GM21717 (cell line): ENCODE measurements around the gene ALDH1L2.
A peak's percentile ranks its signal among the peaks of the same experiment; 100 is the strongest.

Source experiments
- ATAC-seq: cut with Tn5 transposase; IDR thresholded peaks from one replicate; pipeline ENCODE4 v1.9.1; 2021; ENCODE audit warnings: mild to moderate bottlenecking, moderate library complexity; ENCODE audit not compliant: unreplicated experiment

Gene ALDH1L2

GRCh38 chr12:105085501-105085900 is 1.2 kb upstream of the ALDH1L2 start:
- no peak for ATAC-seq

DNA sequence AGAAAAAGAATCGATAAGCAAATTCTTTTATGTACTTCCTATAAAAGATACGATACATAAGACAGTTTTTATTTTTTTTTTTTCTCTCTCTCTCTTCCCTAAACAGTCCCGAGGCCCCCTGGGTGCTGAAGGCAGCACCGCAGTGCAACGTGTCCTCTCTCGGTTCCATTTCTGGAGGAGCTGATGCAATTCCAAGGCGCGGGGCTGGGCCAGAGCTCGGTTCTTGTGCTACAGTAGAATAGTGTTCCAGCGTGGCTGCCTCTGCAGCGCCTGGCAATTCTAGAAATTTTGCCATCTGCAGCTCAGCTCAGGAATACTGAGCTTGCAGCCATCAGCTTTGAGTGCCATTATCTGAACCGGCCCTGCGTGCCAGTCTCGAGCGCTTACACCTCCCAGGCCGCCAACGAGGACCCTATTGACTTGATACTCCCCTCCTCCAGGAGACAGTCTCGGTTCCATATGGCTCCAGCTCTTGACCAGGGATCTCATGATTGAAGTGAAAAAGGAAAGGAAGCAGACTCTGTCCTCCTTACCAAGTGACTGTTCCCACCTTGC is 630 bp downstream of the ALDH1L2 start:
- peak; percentile 34 for ATAC-seq

- ATAC-seq: no peak
These were observed 1.2 kb downstream of the ALDH1L2 start for GRCh38 chr12:105083031-105083430.

DNA sequence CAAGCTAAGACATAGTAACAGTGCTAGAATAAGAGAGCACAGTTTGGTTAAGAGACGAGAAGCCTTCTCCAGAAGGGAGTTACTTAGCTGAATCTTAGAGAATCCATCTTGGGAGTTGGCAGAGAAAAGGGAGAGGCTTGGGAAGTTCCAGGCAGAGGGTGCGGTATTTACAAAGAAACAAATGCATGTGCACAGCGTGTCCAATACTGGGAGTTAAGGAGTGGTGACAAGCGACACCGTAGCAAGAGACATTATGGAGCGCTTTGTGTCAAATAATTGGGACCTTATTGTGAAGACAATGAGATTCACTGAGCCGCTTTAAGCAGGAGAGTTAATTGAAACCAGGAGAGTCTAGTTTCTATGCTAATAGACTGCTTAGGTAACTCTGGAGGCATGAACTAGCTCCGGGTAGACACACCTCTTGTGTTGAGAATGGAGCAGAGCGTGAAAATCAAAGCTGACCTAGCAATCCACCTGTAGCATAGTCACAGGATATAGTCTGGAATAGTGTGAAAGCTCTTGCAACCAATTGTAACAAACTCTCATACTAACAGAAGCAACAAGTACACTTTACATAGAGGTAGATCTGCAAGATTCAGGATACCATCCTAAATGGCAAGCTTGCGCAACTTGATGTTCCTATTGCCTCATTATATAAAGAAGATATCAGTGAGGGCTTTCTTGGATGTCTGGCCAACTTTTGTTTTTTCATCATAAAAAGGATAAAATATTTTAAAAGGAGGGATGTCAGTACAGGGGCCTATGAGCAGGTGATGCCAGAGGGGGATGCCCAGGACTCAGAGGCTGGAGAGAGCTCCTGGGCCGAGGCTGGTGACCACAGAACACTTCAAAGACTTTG is 5.3 kb downstream of the ALDH1L2 start:
- no peak for ATAC-seq

GRCh38 chr12:105077435-105077834 is 6.8 kb downstream of the ALDH1L2 start:
- no peak for ATAC-seq

DNA sequence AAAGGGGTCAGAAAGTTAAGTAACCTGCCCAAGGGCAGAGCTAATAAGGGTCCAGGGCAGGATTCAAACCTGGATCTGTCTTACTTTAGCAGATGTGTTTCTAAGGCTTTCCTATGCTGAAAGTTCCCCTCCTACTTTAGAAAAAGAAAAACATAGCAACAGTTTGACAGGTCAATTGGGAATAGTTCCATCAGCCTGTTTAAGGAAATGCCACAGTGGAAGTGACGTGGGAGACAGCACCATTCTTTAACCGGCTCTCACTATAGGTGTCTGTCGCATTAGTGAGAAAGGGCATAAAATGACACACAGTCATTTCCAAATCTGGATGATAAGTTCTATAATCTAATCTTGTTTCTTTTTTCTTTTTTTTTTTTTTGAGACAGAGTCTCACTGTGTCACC is 7.3 kb downstream of the ALDH1L2 start:
- no peak for ATAC-seq

DNA sequence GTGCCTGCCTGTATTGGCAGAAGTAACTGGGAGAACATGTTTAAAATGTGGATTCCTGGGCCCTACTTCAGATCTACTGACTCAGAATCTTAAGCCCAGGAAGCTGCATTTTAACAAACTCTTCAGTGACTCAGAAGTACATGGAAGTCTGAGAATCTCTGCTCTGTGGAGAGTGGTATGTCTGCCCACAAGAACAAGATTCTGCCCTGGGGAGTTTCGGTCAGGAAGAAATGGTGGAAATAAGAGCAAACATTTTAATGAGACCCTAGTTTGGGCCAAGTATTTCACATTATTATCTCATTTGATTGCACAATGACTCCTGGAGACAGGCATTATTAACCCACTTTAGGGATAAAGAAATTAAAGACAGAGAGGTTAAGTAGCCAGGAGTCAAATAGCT is 8.2 kb downstream of the ALDH1L2 start:
- no peak for ATAC-seq

GRCh38 chr12:105072888-105073488 is 11.3 kb downstream of the ALDH1L2 start:
- no peak for ATAC-seq

DNA sequence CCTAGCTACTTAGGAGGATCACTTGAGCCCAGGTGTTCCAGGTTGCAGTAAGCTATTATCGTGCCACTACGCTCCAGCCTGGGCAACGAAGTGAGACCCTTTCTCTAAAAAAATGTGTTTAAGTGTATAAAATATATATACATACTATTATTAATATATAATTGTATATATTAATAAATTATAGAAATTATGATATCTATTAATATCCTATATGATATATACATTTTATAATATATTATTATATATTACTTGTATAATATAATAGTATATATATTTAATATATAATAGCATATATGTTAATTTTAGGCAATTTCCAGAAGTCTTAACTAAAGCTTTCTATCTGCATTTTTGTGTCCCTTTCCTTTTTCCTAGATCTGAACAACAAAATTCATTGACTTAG is 12.3 kb downstream of the ALDH1L2 start:
- ATAC-seq: no peak

GRCh38 chr12:105069936-105070702 is 14.1 kb downstream of the ALDH1L2 start:
- no peak for ATAC-seq

DNA sequence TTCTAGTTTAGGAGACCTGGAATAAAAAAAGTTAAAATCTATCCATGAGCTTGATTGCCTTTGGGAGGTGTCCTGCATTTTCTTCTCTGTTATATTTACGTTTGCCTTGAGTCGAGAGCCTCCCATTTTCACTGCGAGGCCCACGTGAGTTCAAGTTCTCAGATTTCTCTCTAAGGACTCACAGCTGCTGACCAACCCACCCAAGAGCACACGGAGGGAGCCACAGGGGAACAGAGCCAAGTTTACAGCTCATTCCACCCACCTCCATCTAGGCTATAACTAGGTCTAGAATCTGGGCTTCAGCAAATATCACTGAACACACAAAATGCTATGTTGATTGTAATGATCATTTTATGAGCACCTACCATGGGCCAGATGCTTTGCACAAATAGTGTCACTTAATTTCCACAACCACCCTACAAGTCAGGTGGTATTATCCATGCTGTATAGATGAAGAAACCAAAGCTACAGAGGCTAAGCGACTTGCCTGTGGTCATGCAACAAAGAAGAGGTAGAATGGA is 16.7 kb downstream of the ALDH1L2 start:
- no peak for ATAC-seq

- ATAC-seq: no peak
These were observed 19.6 kb downstream of the ALDH1L2 start for GRCh38 chr12:105064564-105065178.

DNA sequence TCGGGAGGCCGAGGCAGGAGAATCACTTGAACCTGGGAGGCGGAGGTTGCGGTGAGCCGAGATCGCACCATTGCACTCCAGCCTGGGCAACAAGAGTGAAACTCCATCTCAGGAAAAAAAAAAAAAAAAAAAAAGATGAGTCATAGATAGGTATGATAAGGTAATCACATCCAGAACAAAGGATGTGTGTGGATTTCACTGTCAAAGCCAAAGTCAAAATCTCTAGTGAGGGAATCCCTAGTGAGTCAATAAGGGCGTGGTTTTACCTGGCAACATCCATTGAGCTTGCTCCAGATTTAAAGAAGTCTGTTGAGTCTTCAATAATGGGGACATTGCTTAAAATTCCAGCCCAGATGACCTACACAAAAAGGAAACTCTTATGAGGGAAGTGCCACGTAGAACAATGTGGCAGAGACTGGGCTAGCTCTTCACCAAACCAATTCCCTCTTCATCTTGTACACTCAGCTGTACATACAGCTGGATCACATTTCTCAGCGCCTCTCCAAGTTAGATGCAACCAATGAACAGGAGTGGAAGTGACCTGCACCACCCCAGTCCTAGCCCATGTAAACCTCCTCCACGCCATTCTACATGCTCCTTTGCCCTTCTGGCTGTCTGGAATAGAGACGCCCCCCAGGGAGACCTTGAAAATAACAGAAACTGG is 23.4 kb downstream of the ALDH1L2 start:
- no peak for ATAC-seq

GRCh38 chr12:105057174-105057573 is 27.1 kb downstream of the ALDH1L2 start:
- no peak for ATAC-seq

DNA sequence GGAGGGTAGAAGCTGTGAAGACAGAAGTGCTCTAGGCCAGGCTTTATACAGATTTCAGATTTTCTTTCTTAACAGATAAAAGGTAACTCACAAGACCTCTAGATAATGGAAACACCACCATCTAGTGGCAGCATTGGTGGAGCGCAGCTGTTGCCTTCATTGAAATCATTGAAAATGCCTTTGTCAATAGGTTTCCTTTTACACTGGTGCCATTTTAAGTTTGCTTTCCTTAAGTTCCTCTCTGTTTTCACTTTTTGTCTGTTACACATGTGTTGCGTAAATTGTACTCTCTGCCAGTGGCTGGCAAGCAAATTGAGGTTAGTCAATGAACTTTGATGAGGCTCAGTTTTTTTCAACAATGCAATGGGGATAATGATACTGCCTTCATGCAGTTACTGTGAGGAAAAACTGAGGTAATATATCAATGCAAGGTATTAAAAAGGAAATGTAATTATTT is 31.1 kb downstream of the ALDH1L2 start:
- ATAC-seq: peak; percentile 70

DNA sequence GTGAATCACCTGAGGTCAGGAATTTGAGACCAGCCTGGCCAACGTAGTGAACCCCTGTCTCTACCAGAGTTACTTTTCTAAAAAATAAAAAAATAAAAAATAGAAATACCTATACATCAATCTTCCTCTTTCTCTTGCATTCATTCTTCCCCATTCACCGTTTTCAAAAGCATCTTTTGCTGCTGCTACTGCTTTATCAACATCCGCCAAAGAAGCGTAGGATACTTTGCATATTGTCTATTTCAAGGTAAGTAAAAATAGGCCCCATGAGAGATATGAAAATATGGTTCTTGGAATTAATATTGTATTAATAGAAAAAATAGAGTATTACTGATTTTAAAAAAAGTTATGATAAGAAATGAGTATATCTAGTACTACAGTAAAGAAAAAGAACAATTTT is 32.3 kb downstream of the ALDH1L2 start:
- no peak for ATAC-seq

DNA sequence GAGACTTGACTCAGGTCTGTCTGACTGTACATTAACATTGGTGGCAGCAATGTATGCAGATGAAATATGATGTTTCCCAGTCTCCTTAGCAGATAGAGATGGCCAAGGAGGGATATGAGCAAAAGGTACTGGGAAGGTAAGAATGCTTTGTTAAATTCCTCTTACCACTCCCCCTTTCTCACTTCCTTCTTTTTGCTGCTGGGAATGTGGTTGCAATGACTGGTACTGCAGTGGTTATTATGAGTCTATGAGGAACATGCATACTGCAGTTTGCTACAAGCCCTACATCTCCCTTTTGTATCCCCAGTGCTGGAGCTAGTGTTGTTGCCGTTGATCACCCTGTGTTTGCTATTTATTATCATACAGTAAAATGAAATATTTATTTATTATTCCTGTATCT is 35.9 kb downstream of the ALDH1L2 start:
- ATAC-seq: no peak

GRCh38 chr12:105047308-105047707 is 37.0 kb downstream of the ALDH1L2 start:
- ATAC-seq: no peak

- no peak for ATAC-seq
These were observed 43.1 kb downstream of the ALDH1L2 start for GRCh38 chr12:105041186-105041585.

GRCh38 chr12:105040476-105040875 is 43.8 kb downstream of the ALDH1L2 start:
- ATAC-seq: no peak
